ENCODE data around the gene NDUFAF3. TPM values are rescaled to one million over a fixed set of nuclear protein-coding genes. Genes with fewer than 3 reads are reported as not detected.
A peak's percentile ranks its signal among the peaks of the same experiment; 100 is the strongest.

The NDUFAF3 gene
- total RNA-seq, 2 donors from 2014 or later = 32.9 to 39.1 TPM

DNA sequence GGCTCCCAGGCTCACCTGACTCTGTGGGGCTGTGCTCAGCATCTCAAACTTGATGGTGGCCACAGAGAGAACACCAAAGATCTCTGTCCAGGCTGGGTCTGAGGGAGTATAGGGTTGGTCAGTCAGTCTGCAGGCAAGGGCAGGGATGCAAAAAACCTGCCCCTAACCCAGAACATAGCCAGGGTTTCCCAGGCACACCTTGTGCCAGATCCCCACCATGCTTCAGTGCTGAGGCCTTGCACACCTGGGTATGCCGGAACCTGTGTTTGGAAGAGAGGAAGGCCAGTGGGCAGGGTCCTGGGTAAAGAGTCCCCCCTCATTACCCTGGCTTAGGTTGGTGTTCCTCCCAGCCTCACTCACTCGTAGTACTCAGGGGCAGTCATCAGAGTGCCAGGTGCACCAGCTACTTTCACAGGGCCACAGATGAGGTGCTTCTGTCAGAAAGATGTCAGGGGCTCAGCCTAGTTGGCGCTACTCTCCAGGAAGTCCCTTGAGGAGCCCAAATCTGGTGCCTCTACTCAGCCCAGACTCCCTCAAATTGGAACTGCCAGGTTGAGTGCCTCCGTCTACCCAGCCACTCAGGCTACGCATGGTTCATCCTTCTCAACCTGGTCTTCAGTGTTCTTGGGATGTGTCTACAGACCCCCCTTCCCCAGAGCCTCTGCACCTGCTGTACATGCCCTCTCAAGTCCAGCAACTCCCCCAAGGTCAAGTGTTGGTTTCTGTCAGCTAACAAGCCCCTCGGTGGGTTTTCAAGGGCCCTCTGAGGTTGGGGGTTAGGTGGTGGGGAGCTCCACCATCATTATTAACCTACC lies 5.3 kb upstream of the NDUFAF3 start:
- no peak overlapping the region for H3K9ac ChIP-seq (ENCODE audit: extremely low read depth, low read length, poor library complexity, severe bottlenecking)
- H3K27ac ChIP-seq (ENCODE audit: low read depth, low read length) = no peak overlapping the region
- H3K9me3 ChIP-seq (ENCODE audit: control insufficient read depth, low read length) = no peaks in the 10 kb centered on the region
- peak; percentile 45 for DNase-seq
- WGBS, 2 experiments (ENCODE audit: insufficient coverage in 1 of 2, insufficient read length in 1 of 2) = 91 to 98% methylated on average over 5 to 6 of the region's 6 CpGs
- peaks cover 22% of the 10 kb centered on the region for H3K36me3 Mint-ChIP-seq (ENCODE audit: low read depth)
- peak overlapping the region; percentile 89 for H3K4me3 Mint-ChIP-seq
- no peaks in the 10 kb centered on the region for H3K27me3 Mint-ChIP-seq (ENCODE audit: insufficient read depth)
- H3K9me3 Mint-ChIP-seq = no peaks in the 10 kb centered on the region
- H3K4me1 Mint-ChIP-seq = peaks cover 3% of the 10 kb centered on the region
- no peak for TF ChIP-seq CTCF (conservative IDR thresholded peaks at IDR 0.05)
- no peak overlapping the region for H3K27ac Mint-ChIP-seq
- no peaks in the 10 kb centered on the region for H3K27me3 ChIP-seq (ENCODE audit: control insufficient read depth, insufficient read depth, low read length, poor library complexity, severe bottlenecking)
- peaks cover 50% of the 10 kb centered on the region for H3K36me3 ChIP-seq (ENCODE audit: control insufficient read depth, insufficient read depth, low read length)
- H3K4me1 ChIP-seq (ENCODE audit: control insufficient read depth, insufficient read depth, low read length) = no peaks in the 10 kb centered on the region
- peak overlapping the region; percentile 88 for H3K4me3 ChIP-seq (ENCODE audit: low read length)

- Histone ChIP-seq H3K27me3 (ENCODE audit: control insufficient read depth, insufficient read depth, low read length, poor library complexity, severe bottlenecking) (no peaks in the 10 kb centered on the region), H3K27ac (ENCODE audit: low read depth, low read length) (no peak overlapping the region), H3K9ac (ENCODE audit: extremely low read depth, low read length, poor library complexity, severe bottlenecking) (peak overlapping the region; percentile 49), H3K9me3 (ENCODE audit: control insufficient read depth, low read length) (no peaks in the 10 kb centered on the region), H3K36me3 (ENCODE audit: control insufficient read depth, insufficient read depth, low read length) (peaks cover 42% of the 10 kb centered on the region), H3K4me1 (ENCODE audit: control insufficient read depth, insufficient read depth, low read length) (no peaks in the 10 kb centered on the region), H3K4me3 (ENCODE audit: low read length) (peak overlapping the region; percentile 88)
- no peak for TF ChIP-seq CTCF (conservative IDR thresholded peaks at IDR 0.05)
- 18 to 30% methylated on average over 13 to 23 of the region's 23 CpGs for WGBS, 2 experiments (ENCODE audit: insufficient coverage in 1 of 2, insufficient read length in 1 of 2)
- Mint-ChIP-seq H3K4me1 (peaks cover 3% of the 10 kb centered on the region), H3K9me3 (no peaks in the 10 kb centered on the region), H3K27me3 (ENCODE audit: insufficient read depth) (no peaks in the 10 kb centered on the region), H3K36me3 (ENCODE audit: low read depth) (peaks cover 17% of the 10 kb centered on the region), H3K27ac (peak overlapping the region; percentile 75), H3K4me3 (peak overlapping the region; percentile 89)
- DNase-seq = no peak
Observed at GRCh38 chr3:49017229-49017970, 4.5 kb upstream of the NDUFAF3 start.

DNA sequence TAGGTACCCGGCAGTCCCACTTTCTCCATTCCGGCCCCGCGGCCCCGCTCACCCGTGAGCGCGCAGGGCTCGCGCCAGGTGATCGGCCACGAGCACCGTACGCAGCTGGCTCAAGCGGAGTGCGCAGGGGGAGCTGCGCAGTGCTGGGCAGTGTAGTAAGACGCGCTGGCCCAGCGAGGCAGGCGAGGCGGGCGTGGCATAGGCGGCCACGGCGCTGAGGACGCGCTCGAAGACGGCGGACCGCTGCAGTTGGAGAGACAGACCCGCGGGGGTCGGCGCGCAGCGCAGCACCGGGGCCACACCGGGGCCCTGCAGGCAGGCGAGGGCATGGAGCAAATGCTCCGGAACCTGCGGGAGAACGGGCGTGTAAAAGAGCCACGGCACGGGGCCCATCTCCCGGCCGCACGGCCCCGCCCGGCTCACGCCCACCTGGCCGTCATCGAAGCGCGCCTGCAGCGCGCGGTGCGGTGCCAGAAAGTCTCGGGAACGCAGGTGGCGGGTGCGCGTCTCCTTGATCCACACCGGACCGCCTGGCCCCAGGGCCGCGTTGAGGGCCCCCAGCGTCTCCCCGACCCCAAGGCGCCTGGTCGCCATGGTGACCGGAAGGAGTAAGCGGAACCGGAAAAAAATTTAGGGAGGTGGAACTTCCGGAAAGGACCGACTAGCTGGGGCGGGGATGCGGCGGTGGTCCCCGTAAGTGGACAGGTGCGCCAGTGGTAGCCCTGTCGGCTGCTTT lies 3.8 kb upstream of the NDUFAF3 start, which contains the start of gene DALRD3:
Gene DALRD3 (minus strand): TSS at position 610 of the 736 bp plus-strand sequence. CDS start 16 bp downstream, at position 594.
- no peaks in the 10 kb centered on the region for H3K4me1 ChIP-seq (ENCODE audit: control insufficient read depth, insufficient read depth, low read length)
- peak within 1 kb of the TSS; percentile 49 for H3K9ac ChIP-seq (ENCODE audit: extremely low read depth, low read length, poor library complexity, severe bottlenecking)
- TF ChIP-seq CTCF (conservative IDR thresholded peaks at IDR 0.05) = no peak
- H3K9me3 ChIP-seq (ENCODE audit: control insufficient read depth, low read length) = no peaks in the 10 kb centered on the region
- peaks cover 37% of the 10 kb centered on the region for H3K36me3 ChIP-seq (ENCODE audit: control insufficient read depth, insufficient read depth, low read length)
- H3K27me3 Mint-ChIP-seq (ENCODE audit: insufficient read depth) = no peaks in the 10 kb centered on the region
- H3K9me3 Mint-ChIP-seq = no peaks in the 10 kb centered on the region
- no peaks in the 10 kb centered on the region for H3K27me3 ChIP-seq (ENCODE audit: control insufficient read depth, insufficient read depth, low read length, poor library complexity, severe bottlenecking)
- H3K4me3 Mint-ChIP-seq = peak within 1 kb of the TSS; percentile 89
- peak; percentile 87 for DNase-seq
- WGBS, 2 experiments (ENCODE audit: insufficient coverage in 1 of 2, insufficient read length in 1 of 2) = 0 to 1% methylated on average over 37 to 85 of the region's 85 CpGs
- H3K27ac ChIP-seq (ENCODE audit: low read depth, low read length) = peak within 1 kb of the TSS; percentile 27
- H3K27ac Mint-ChIP-seq = peak within 1 kb of the TSS; percentile 81
- peak within 1 kb of the TSS; percentile 98 for H3K4me3 ChIP-seq (ENCODE audit: low read length)
- H3K36me3 Mint-ChIP-seq (ENCODE audit: low read depth) = peaks cover 21% of the 10 kb centered on the region
- peaks cover 7% of the 10 kb centered on the region for H3K4me1 Mint-ChIP-seq
